ENCODE results near the gene TNFRSF1A. TPM values are rescaled to one million over a fixed set of nuclear protein-coding genes. Genes with fewer than 3 reads are reported as not detected.
A peak's percentile ranks its signal among the peaks of the same experiment; 100 is the strongest.

The TNFRSF1A gene
- total RNA-seq, 1 experiment from 2014 or later = 59.9 TPM

DNA sequence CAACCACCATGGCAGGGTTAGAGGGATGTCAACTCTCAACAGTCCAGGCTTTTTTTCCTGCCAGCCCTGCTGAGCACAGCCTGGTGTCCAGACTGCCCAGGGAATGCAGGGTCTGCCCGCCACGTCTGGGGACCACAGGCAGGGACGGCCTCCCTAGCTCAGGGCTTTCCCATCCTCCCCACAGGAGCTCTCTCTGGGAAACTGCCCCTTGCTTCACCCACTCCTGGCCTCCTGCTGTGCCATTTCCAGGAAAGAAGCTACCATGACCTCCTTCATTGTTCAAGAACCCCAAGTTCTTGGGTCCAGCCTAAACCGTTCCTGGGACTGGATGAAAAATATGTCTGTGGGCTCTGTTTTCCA, 28.7 kb upstream of the TNFRSF1A start:
- TF ChIP-seq, protein P1, sequence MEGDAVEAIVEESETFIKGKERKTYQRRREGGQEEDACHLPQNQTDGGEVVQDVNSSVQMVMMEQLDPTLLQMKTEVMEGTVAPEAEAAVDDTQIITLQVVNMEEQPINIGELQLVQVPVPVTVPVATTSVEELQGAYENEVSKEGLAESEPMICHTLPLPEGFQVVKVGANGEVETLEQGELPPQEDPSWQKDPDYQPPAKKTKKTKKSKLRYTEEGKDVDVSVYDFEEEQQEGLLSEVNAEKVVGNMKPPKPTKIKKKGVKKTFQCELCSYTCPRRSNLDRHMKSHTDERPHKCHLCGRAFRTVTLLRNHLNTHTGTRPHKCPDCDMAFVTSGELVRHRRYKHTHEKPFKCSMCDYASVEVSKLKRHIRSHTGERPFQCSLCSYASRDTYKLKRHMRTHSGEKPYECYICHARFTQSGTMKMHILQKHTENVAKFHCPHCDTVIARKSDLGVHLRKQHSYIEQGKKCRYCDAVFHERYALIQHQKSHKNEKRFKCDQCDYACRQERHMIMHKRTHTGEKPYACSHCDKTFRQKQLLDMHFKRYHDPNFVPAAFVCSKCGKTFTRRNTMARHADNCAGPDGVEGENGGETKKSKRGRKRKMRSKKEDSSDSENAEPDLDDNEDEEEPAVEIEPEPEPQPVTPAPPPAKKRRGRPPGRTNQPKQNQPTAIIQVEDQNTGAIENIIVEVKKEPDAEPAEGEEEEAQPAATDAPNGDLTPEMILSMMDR (conservative IDR thresholded peaks at IDR 0.05) = no peak
- H3K9me3 Mint-ChIP-seq = no peaks in the 10 kb centered on the region
- peak overlapping the region; percentile 23 for H2BK5ac ChIP-seq (ENCODE audit: insufficient read length, low read length)
- no peak overlapping the region for H4K8ac ChIP-seq (replicated peaks; ENCODE audit: insufficient read length, low read depth, low read length)
- no CpG with 5 or more reads among the region's 4 CpGs for WGBS (ENCODE audit: extremely low coverage, insufficient read length, low lambda C conversion rate)
- H3K14ac ChIP-seq (ENCODE audit: insufficient read depth, low read length) = peak overlapping the region; percentile 28; the same call in 1 of the 2 replicates
- H2BK15ac ChIP-seq (ENCODE audit: low read depth, low read length) = no peak overlapping the region
- H3K9ac ChIP-seq (ENCODE audit: extremely low read depth, insufficient read length, low read length) = peak overlapping the region; percentile 2
- no peak overlapping the region for H3K56ac ChIP-seq (ENCODE audit: insufficient read length, low read depth, low read length)
- peak; percentile 38 for DNase-seq
- H4K20me1 ChIP-seq (ENCODE audit: control insufficient read depth, insufficient read depth, insufficient read length) = no peaks in the 10 kb centered on the region
- no peak overlapping the region for H2BK120ac ChIP-seq (ENCODE audit: low read depth, low read length, poor library complexity, severe bottlenecking)
- H3K79me1 ChIP-seq (ENCODE audit: insufficient read depth, low read depth, low read length, poor library complexity, severe bottlenecking) = peaks cover 9% of the 10 kb centered on the region
- H3K27me3 ChIP-seq (ENCODE audit: insufficient read depth, low read length) = no peaks in the 10 kb centered on the region
- peaks cover 15% of the 10 kb centered on the region; the same call in 1 of the 2 replicates for H3K4me1 ChIP-seq (ENCODE audit: insufficient read depth, low read length)
- H3K4me3 Mint-ChIP-seq = peak overlapping the region; percentile 65 to 72
- H3K23ac ChIP-seq (ENCODE audit: insufficient read length, low read depth, low read length) = no peak overlapping the region
- H3K36me3 Mint-ChIP-seq (ENCODE audit: insufficient read depth in 1 of 3, low read depth in 3 of 3) = peaks cover 16 to 48% (median 37%) of the 10 kb centered on the region in 3 experiments
- H2BK12ac ChIP-seq (ENCODE audit: insufficient read length, low read depth, low read length) = peak overlapping the region; percentile 7
- peak overlapping the region; percentile 98 for H3K27ac Mint-ChIP-seq
- H2BK20ac ChIP-seq (ENCODE audit: low read depth, low read length, poor library complexity, severe bottlenecking) = no peak overlapping the region
- peak overlapping the region; percentile 25 for H3K18ac ChIP-seq (ENCODE audit: insufficient read length, low read depth, low read length)
- H3K9me3 ChIP-seq (ENCODE audit: control insufficient read depth, low read depth, low read length) = no peaks in the 10 kb centered on the region
- H4K91ac ChIP-seq (ENCODE audit: insufficient read length, low read depth, low read length) = peak overlapping the region; percentile 38
- peaks cover 41% of the 10 kb centered on the region for H3K23me2 ChIP-seq (ENCODE audit: insufficient read length, low read depth, low read length, poor library complexity, severe bottlenecking)
- no peaks in the 10 kb centered on the region for H3K27me3 Mint-ChIP-seq (ENCODE audit: low read depth)
- peak overlapping the region; percentile 83 for H3K27ac ChIP-seq (ENCODE audit: insufficient read length, low read depth, low read length)
- no peak overlapping the region for H2AFZ ChIP-seq (ENCODE audit: low read length)
- no peak overlapping the region for H3K4ac ChIP-seq (ENCODE audit: low read depth, low read length)
- peaks cover 30% of the 10 kb centered on the region for H3K79me2 ChIP-seq (ENCODE audit: insufficient read depth, low read length)
- H4K5ac ChIP-seq (ENCODE audit: insufficient read length, low read depth, low read length) = no peak overlapping the region
- no peak overlapping the region for H3T11ph ChIP-seq (ENCODE audit: low read length)
- peak overlapping the region; percentile 53 for H3K4me2 ChIP-seq (ENCODE audit: insufficient read depth, insufficient read length, low read length)
- H2AK5ac ChIP-seq (ENCODE audit: insufficient read length, low read length) = no peak overlapping the region
- H3K4me1 Mint-ChIP-seq = peaks cover 64 to 67% of the 10 kb centered on the region in 2 experiments

Measured in H9 (cell line).